Hepatocyte (in vitro differentiated cells): ENCODE results near the gene FTH1. TPM values are rescaled to one million over a fixed set of nuclear protein-coding genes. Genes with fewer than 3 reads are reported as not detected.
A peak's percentile ranks its signal among the peaks of the same experiment; 100 is the strongest.

Experiments
- DNase-seq: peaks from one replicate; pipeline ENCODE4 v3.0.0-alpha.2; 2016; ENCODE audit warnings: low spot score
- H2AFZ ChIP-seq: fragments of 200-600 bp; sonication (generic); 2 replicates; pipeline ENCODE4 v1.6.0; 2016; ENCODE audit warnings: antibody characterized with exemption, mild to moderate bottlenecking
- H3K27ac ChIP-seq: fragments of 200-600 bp; sonication (generic); 2 replicates; pipeline ENCODE4 v1.5.1; 2016; ENCODE audit warnings: mild to moderate bottlenecking
- H3K27me3 ChIP-seq: fragments of 200-600 bp; sonication (generic); 2 replicates; pipeline ENCODE4 v1.6.1; 2016
- H3K36me3 ChIP-seq: fragments of 200-600 bp; sonication (generic); replicated peaks from 2 replicates; pipeline ENCODE4 v1.5.1; 2016; ENCODE audit warnings: low read depth; ENCODE audit not compliant: insufficient read depth
- H3K4me1 ChIP-seq: fragments of 200-600 bp; sonication (generic); 2 replicates; pipeline ENCODE4 v1.5.1; 2016; ENCODE audit warnings: mild to moderate bottlenecking, moderate library complexity; ENCODE audit not compliant: insufficient read depth
- H3K4me2 ChIP-seq: fragments of 200-600 bp; sonication (generic); 2 replicates; pipeline ENCODE4 v1.6.0; 2016
- H3K4me3 ChIP-seq: fragments of 200-600 bp; sonication (generic); 2 replicates; pipeline ENCODE4 v1.5.1; 2016; ENCODE audit warnings: mild to moderate bottlenecking
- H3K79me2 ChIP-seq: fragments of 200-600 bp; sonication (generic); 2 replicates; pipeline ENCODE4 v1.6.0; 2017; ENCODE audit warnings: mild to moderate bottlenecking
- H3K9me2 ChIP-seq: fragments of 200-600 bp; sonication (generic); replicated peaks from 2 replicates; pipeline ENCODE4 v1.6.0; 2017; ENCODE audit warnings: mild to moderate bottlenecking; ENCODE audit not compliant: insufficient read depth
- H3K9me3 ChIP-seq: fragments of 200-600 bp; sonication (generic); 2 replicates; pipeline ENCODE4 v1.5.1; 2016; ENCODE audit warnings: low read depth, mild to moderate bottlenecking
- H4K20me1 ChIP-seq: fragments of 200-600 bp; sonication (generic); 2 replicates; pipeline ENCODE4 v1.6.0; 2016; ENCODE audit warnings: mild to moderate bottlenecking; ENCODE audit not compliant: insufficient read depth, poor library complexity, severe bottlenecking
- CTCF ChIP-seq: fragments of 200-600 bp; sonication (generic); IDR thresholded peaks from 2 replicates; pipeline ENCODE4 v1.5.1; 2016; ENCODE audit warnings: antibody characterized with exemption, mild to moderate bottlenecking; ENCODE audit not compliant: poor library complexity
- EZH2 ChIP-seq: fragments of 200-600 bp; sonication (generic); IDR thresholded peaks from 2 replicates; pipeline ENCODE4 v1.6.1; 2016; ENCODE audit warnings: antibody characterized with exemption, mild to moderate bottlenecking, borderline replicate concordance
- EZH2phosphoT487 ChIP-seq: fragments of 200-600 bp; sonication (generic); IDR thresholded peaks from one replicate; pipeline ENCODE4 v1.6.1; 2018; ENCODE audit warnings: antibody characterized with exemption, mild to moderate bottlenecking, low read depth, moderate library complexity; ENCODE audit not compliant: unreplicated experiment, severe bottlenecking
- WGBS: methylation state at CpG from one replicate; pipeline ENCODE4 v1.1.6; 2016; ENCODE audit warnings: low lambda C conversion rate; ENCODE audit errors: missing lambda C conversion rate; 5-methylcytosine and 5-hydroxymethylcytosine counted together
- polyA plus RNA-seq: library from polyadenylated mRNA; unstranded; fragments of >200 nt; fragmentation: Nextera tagmentation; extraction: Ambion mirVana; gene quantifications from 2 replicates; pipeline ENCODE4 v1.2.1, GENCODE V29; 2016
- total RNA-seq: library from RNA; depleted of rRNA; stranded (reverse); fragments of >200 nt; gene quantifications from 2 replicates; pipeline ENCODE4 v1.2.3, GENCODE V29; 2014

The FTH1 gene
- total and polyA plus RNA-seq, 2 experiments from 2014 or later = 1,071 to 8,694 TPM

DNA sequence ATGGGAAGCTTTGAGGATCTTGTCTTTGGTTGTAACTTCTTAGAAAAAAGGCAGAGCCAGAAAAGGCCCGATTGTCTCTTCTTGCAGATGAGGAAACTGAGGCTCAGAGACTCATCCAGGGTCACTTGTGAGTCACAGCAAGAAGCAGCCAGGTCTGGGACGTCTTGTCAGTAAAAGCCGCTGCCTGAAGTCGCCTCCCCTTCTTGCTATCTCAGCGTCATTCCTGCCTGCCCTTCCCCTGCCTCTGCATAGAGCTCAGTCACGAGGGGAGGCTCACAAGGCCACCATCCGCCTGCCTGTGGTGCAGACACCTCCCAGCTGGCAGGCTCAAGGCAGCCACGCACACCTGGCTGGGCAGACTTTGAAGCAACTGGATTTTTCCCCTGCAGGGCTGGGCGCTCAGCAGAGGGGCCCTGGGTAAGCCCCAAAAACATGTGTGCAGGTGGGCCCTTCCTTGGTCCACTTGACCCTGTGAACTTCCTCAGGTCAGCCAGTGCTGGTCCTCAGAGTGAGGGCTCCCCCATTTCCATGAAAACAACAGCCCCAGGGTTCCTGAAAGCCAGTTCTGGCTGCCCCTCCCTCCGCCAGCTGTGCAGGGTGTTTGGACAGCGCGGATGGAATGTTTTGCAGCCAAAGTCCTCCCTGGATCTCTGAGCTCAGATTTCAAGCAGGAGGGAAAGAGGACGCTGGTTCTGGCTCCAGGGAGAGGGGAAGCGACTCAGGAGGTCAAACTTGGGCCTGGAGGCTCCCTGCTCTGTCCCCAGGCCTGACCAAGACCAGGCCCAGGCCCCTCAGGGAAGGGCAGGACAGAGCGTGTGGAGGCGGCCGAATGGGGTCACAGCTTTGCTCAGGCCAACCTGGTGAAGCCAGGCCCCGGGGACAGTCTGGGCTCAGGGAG is 44.0 kb downstream of the FTH1 start:
- Histone ChIP-seq H3K36me3 (no peaks in the 10 kb centered on the region), H3K27me3 (no peaks in the 10 kb centered on the region), H4K20me1 (no peaks in the 10 kb centered on the region), H3K9me2 (no peaks in the 10 kb centered on the region), H3K4me2 (peak overlapping the region; percentile 63), H2AFZ (no peak overlapping the region), H3K4me3 (no peak overlapping the region), H3K79me2 (no peaks in the 10 kb centered on the region), H3K4me1 (peaks cover 42% of the 10 kb centered on the region), H3K27ac (peak overlapping the region; percentile 97), H3K9me3 (no peaks in the 10 kb centered on the region)
- DNase-seq = peak; percentile 94
- TF ChIP-seq CTCF = no peak
- 16% methylated on average over 18 of the region's 18 CpGs for WGBS

- no peak for TF ChIP-seq EZH2phosphoT487
- TF ChIP-seq CTCF = no peak
- no peak for TF ChIP-seq EZH2
- WGBS = 38% methylated on average over 6 of the region's 6 CpGs
- Histone ChIP-seq H3K79me2 (peaks cover 4% of the 10 kb centered on the region), H3K27me3 (no peaks in the 10 kb centered on the region), H3K9me3 (no peaks in the 10 kb centered on the region), H3K36me3 (no peaks in the 10 kb centered on the region), H4K20me1 (no peaks in the 10 kb centered on the region), H3K4me2 (peak overlapping the region; percentile 63), H3K27ac (peak overlapping the region; percentile 97), H3K9me2 (no peaks in the 10 kb centered on the region), H2AFZ (no peak overlapping the region), H3K4me3 (no peak overlapping the region), H3K4me1 (peaks cover 42% of the 10 kb centered on the region)
- DNase-seq = peak; percentile 82
Observed at GRCh38 chr11:61922539-61922938, 44.9 kb downstream of the FTH1 start.

DNA sequence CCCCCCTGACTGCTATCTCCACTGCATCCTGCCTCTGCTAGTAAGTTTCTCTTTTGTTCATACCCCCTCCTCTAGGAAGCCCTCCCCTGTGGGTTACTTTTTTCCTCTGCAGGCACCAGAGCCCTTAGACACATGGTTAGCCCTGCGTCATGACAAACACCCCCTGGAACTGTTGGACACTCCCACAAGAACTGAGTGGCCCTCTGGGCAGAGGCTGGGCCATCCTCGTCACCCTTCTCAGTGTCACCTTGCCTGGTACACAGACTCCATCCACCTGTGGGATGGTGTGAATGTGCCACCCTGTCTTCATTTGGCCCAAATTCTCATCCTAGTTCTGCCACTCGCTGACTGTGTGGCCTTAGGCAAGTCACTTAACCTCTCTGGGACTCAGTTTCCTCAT is 46.0 kb downstream of the FTH1 start:
- H3K27me3 ChIP-seq = no peaks in the 10 kb centered on the region
- peaks cover 42% of the 10 kb centered on the region for H3K4me1 ChIP-seq
- no peak overlapping the region for H3K27ac ChIP-seq
- H3K4me3 ChIP-seq = no peak overlapping the region
- no peak for DNase-seq
- WGBS = 92% methylated on average over 3 of the region's 3 CpGs
- peaks cover 10% of the 10 kb centered on the region for H3K79me2 ChIP-seq
- TF ChIP-seq EZH2 = no peak
- TF ChIP-seq EZH2phosphoT487 = no peak
- TF ChIP-seq CTCF = no peak
- H3K36me3 ChIP-seq = no peaks in the 10 kb centered on the region
- no peaks in the 10 kb centered on the region for H4K20me1 ChIP-seq
- H3K9me3 ChIP-seq = no peaks in the 10 kb centered on the region
- no peaks in the 10 kb centered on the region for H3K9me2 ChIP-seq
- no peak overlapping the region for H3K4me2 ChIP-seq
- no peak overlapping the region for H2AFZ ChIP-seq
